SK-N-SH (cell line): Measurements from ENCODE around the gene ATXN7. TPM values are rescaled to one million over a fixed set of nuclear protein-coding genes. Genes with fewer than 3 reads are reported as not detected.

Source experiments
- CTCF ChIA-PET: fragments of 300-600, 350-600 bp; formaldehyde crosslinking; extraction: SDS; loops from one replicate; lab custom pipeline; 2021; lab: Yijun Ruan, JAX
- POLR2A ChIA-PET: fragments of 350-600 bp; sonication (Branson Sonifier 250); formaldehyde crosslinking; extraction: SDS; loops from one replicate; lab custom pipeline; 2020; ENCODE audit warnings: antibody characterized with exemption, inconsistent platforms; lab: Yijun Ruan, JAX
- DNase-seq: peaks from one replicate; pipeline ENCODE4 v3.0.0; 2012
- H2AFZ ChIP-seq: fragments of 200-600 bp; sonication (generic); 2 replicates; pipeline ENCODE4 v1.8.1; 2016; ENCODE audit warnings: antibody characterized with exemption, mild to moderate bottlenecking, low read depth
- H3F3A ChIP-seq: fragments of 200-600 bp; sonication (generic); replicated peaks from 2 replicates; pipeline ENCODE3; 2016; ENCODE audit warnings: antibody characterized with exemption, mild to moderate bottlenecking; ENCODE audit not compliant: insufficient read depth
- H3K27ac ChIP-seq, 2 experiments: fragments of 200-500 bp in 1 of 2; fragments of 200-600 bp in 1 of 2; sonication (Bioruptor generic) in 1 of 2; sonication (generic), shearing (Covaris generic) in 1 of 2; 2 replicates each; pipeline versions ENCODE4 v1.5.1 to v1.6.1; 2014 to 2016; ENCODE audit warnings: low read depth in 2 of 2, inconsistent platforms in 1 of 2, low read length in 1 of 2, mild to moderate bottlenecking in 1 of 2, mixed read lengths in 1 of 2
- H3K27me3 ChIP-seq: fragments of 200-600 bp; sonication (generic), shearing (Covaris generic); 2 replicates; pipeline ENCODE4 v1.6.1; 2016; ENCODE audit warnings: mixed run types; ENCODE audit not compliant: insufficient read depth
- H3K36me3 ChIP-seq, 2 experiments: fragments of 200-500 bp in 1 of 2; fragments of 200-600 bp in 1 of 2; sonication (Bioruptor generic) in 1 of 2; sonication (generic) in 1 of 2; replicated peaks in 1 of 2; 2 replicates each; pipeline versions ENCODE3 to v1.5.1; 2014 to 2016; ENCODE audit warnings: low read length in 1 of 2, mild to moderate bottlenecking in 1 of 2; ENCODE audit not compliant: insufficient read depth in 2 of 2, control insufficient read depth in 1 of 2
- H3K4me1 ChIP-seq, 2 experiments: fragments of 200-500 bp in 1 of 2; fragments of 200-600 bp in 1 of 2; sonication (Bioruptor generic) in 1 of 2; sonication (generic), shearing (Covaris generic) in 1 of 2; 2 replicates each; pipeline versions ENCODE4 v1.5.1 to v1.6.1; 2014 to 2016; ENCODE audit warnings: low read depth in 1 of 2, low read length in 1 of 2, mixed run types in 1 of 2; ENCODE audit not compliant: insufficient read depth in 2 of 2, control insufficient read depth in 1 of 2
- H3K4me2 ChIP-seq: fragments of 200-600 bp; sonication (generic), shearing (Covaris generic); 2 replicates; pipeline ENCODE4 v1.6.1; 2017; ENCODE audit warnings: mixed run types
- H3K4me3 ChIP-seq, 2 experiments: fragments of 200-500 bp in 1 of 2; fragments of 200-600 bp in 1 of 2; sonication (Bioruptor generic) in 1 of 2; sonication (generic), shearing (Covaris generic) in 1 of 2; 2 replicates each; pipeline versions ENCODE4 v1.5.1 to v1.8.1; 2014 to 2016; ENCODE audit warnings: low read depth in 2 of 2, inconsistent platforms in 1 of 2, low read length in 1 of 2, mild to moderate bottlenecking in 1 of 2, mixed read lengths in 1 of 2, moderate library complexity in 1 of 2
- H3K79me2 ChIP-seq: fragments of 200-600 bp; sonication (generic); 2 replicates; pipeline ENCODE4 v1.8.1; 2017; ENCODE audit warnings: mild to moderate bottlenecking; ENCODE audit not compliant: insufficient read depth
- H3K9ac ChIP-seq: fragments of 200-600 bp; sonication (generic); 2 replicates; pipeline ENCODE4 v1.6.1; 2017; ENCODE audit warnings: mixed run types
- H3K9me2 ChIP-seq: fragments of 200-600 bp; sonication (generic); 2 replicates; pipeline ENCODE4 v1.6.1; 2017; ENCODE audit warnings: mixed run types
- H3K9me3 ChIP-seq: fragments of 200-600 bp; sonication (generic); 2 replicates; pipeline ENCODE4 v1.6.1; 2017; ENCODE audit warnings: mixed run types, mild to moderate bottlenecking, moderate library complexity
- H4K20me1 ChIP-seq: fragments of 200-600 bp; sonication (generic); 2 replicates; pipeline ENCODE4 v1.6.1; 2017; ENCODE audit warnings: mild to moderate bottlenecking, mixed run types; ENCODE audit not compliant: insufficient read depth
- GABPA ChIP-seq: IDR thresholded peaks from 2 replicates; pipeline ENCODE4 v1.4.0; 2012; ENCODE audit warnings: low read depth, mild to moderate bottlenecking
- REST ChIP-seq: IDR thresholded peaks from 2 replicates; pipeline ENCODE4 v1.6.1; 2012; ENCODE audit warnings: mild to moderate bottlenecking, low read depth, low read length, moderate library complexity
- RXRA ChIP-seq: IDR thresholded peaks from 2 replicates; pipeline ENCODE4 v1.4.0; 2012; ENCODE audit warnings: low read depth, mild to moderate bottlenecking, borderline replicate concordance
- TCF12 ChIP-seq: IDR thresholded peaks from 2 replicates; pipeline ENCODE4 v1.4.0; 2012
- ZBTB33 ChIP-seq: IDR thresholded peaks from 2 replicates; pipeline ENCODE4 v1.4.0; 2012; ENCODE audit warnings: low read depth, borderline replicate concordance
- WGBS: methylation state at CpG from one replicate; pipeline ENCODE4 v1.1.6; 2017; ENCODE audit warnings: low lambda C conversion rate; 5-methylcytosine and 5-hydroxymethylcytosine counted together
- polyA plus RNA-seq, 3 experiments: library from polyadenylated mRNA; depleted of rRNA; stranded (reverse); fragments of >200 nt; gene quantifications; 2 replicates each; pipeline ENCODE4 v1.2.3, GENCODE V29; 2012

ATXN7 gene
- polyA plus RNA-seq, 1 of the 3 experiments (the other 2 are of a cell fraction): 6.2 TPM

GRCh38 chr3:63910891-63911290 is 47.2 kb downstream of the ATXN7 start:
- no peaks in the 10 kb centered on the region for H3K9me2 ChIP-seq
- no peaks in the 10 kb centered on the region for H3K9me3 ChIP-seq
- CTCF ChIA-PET: interaction anchor here (1.3 to 2.1 kb wide), 4 partner anchors 10 to 562 kb away, joined by 4 to 8 read pairs (median 6); partner anchors contain the start of gene C3orf49
- DNase-seq: no peak
- H3F3A ChIP-seq: peaks cover 14% of the 10 kb centered on the region
- peak overlapping the region in 1 of 2 experiments; percentile 86; a peak in 2 of 4 replicates for H3K27ac ChIP-seq
- peaks cover 51% of the 10 kb centered on the region for H3K79me2 ChIP-seq
- H3K27me3 ChIP-seq: no peaks in the 10 kb centered on the region
- WGBS: 74% methylated on average over 1 of the region's 1 CpG
- H3K4me3 ChIP-seq: peak overlapping the region in 1 of 2 experiments; percentile 68; a peak in 3 of 4 replicates
- peak overlapping the region; percentile 81; the same call in 1 of the 2 replicates for H3K9ac ChIP-seq
- H3K4me2 ChIP-seq: peak overlapping the region; percentile 96
- POLR2A ChIA-PET: no interaction called here
- no peak overlapping the region for H2AFZ ChIP-seq
- TF ChIP-seq ZBTB33 (no peak), RXRA (no peak), TCF12 (no peak), REST (no peak)
- peaks cover 4 to 10% of the 10 kb centered on the region in 2 experiments for H3K36me3 ChIP-seq
- peaks cover 8% of the 10 kb centered on the region; the same call in 1 of the 2 replicates for H4K20me1 ChIP-seq
- peaks cover 13 to 18% of the 10 kb centered on the region in 2 experiments for H3K4me1 ChIP-seq

- TF ChIP-seq TCF12 (0 out of 2 replicates have a peak, but pooled peaks have one; percentile 2), ZBTB33 (no peak), GABPA (no peak)
- Histone ChIP-seq H3K27me3 (no peaks in the 10 kb centered on the region), H3K4me3 (peak overlapping the region; percentile 68 to 71), H3K36me3 (peaks cover 9 to 14% of the 10 kb centered on the region in 2 experiments), H2AFZ (peak overlapping the region; percentile 71; the same call in 1 of the 2 replicates), H4K20me1 (peaks cover 8% of the 10 kb centered on the region; the same call in 1 of the 2 replicates), H3K4me2 (peak overlapping the region; percentile 96), H3K9ac (peak overlapping the region; percentile 81), H3K27ac (peak overlapping the region; percentile 78 to 86), H3K9me3 (no peaks in the 10 kb centered on the region), H3K9me2 (no peaks in the 10 kb centered on the region), H3K4me1 (peaks cover 13 to 18% of the 10 kb centered on the region in 2 experiments), H3F3A (peaks cover 14% of the 10 kb centered on the region), H3K79me2 (peaks cover 57% of the 10 kb centered on the region)
- ChIA-PET POLR2A (no interaction called here), CTCF (interaction anchor here (0.7 to 2.1 kb wide), 7 partner anchors 10 to 561 kb away, joined by 3 to 7 read pairs (median 3); partner anchors contain the start of genes C3orf49 and PSMD6)
- DNase-seq: no peak
- under 1% methylated on average over 12 of the region's 18 CpGs for WGBS
Measured at GRCh38 chr3:63911509-63911872, 47.8 kb downstream of the ATXN7 start.
